ENCODE data around the gene LAIR1.
A peak's percentile ranks its signal among the peaks of the same experiment; 100 is the strongest.

The LAIR1 gene

DNA sequence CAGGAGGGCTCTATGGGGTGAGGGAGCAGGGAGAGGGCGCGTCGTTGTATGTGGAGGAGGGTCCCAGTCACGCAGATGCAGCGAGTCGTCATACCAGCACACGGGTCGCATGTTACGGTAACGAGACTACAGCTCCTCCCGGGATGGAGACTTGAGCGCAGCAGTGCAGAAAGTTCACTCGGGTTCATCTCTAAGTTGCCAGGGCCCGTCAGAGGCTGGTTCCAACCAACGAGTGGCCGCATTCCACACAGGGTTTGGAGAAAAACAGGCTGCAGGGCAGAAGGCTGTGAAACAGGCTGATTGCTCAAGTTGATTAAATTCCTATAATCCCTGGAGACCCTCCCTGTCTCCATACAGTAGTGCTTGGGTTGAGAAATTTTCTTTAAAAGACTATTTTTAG lies 28.6 kb upstream of the LAIR1 start:
- Histone ChIP-seq H3K18ac (ENCODE audit: low read length) (no peak overlapping the region), H4K8ac (ENCODE audit: low read depth, low read length) (no peak overlapping the region), H4K5ac (ENCODE audit: low read length) (no peak overlapping the region), H2BK5ac (ENCODE audit: low read length) (no peak overlapping the region), H3K4ac (ENCODE audit: low read depth, low read length) (no peak overlapping the region), H2BK15ac (replicated peaks; ENCODE audit: low read depth) (no peak overlapping the region), H3K79me1 (ENCODE audit: low read length) (no peaks in the 10 kb centered on the region), H3K36me3 (ENCODE audit: control insufficient read depth, insufficient read depth, low read length) (no peaks in the 10 kb centered on the region), H3K4me1 (ENCODE audit: control insufficient read depth, low read depth, low read length) (no peaks in the 10 kb centered on the region), H3K23ac (ENCODE audit: low read length) (no peak overlapping the region), H3K4me2 (ENCODE audit: low read length) (no peak overlapping the region), H3K79me2 (ENCODE audit: control insufficient read depth, insufficient read depth, low read length) (no peaks in the 10 kb centered on the region), H2AK5ac (ENCODE audit: low read length) (no peak overlapping the region), H3K9ac (ENCODE audit: low read length) (no peak overlapping the region), H3K27ac (ENCODE audit: low read depth, low read length) (no peak overlapping the region), H2BK120ac (ENCODE audit: low read depth, low read length) (no peak overlapping the region), H3K56ac (ENCODE audit: low read length) (no peak overlapping the region), H3K27me3 (ENCODE audit: insufficient read depth, low read length, poor library complexity) (no peaks in the 10 kb centered on the region), H3K4me3 (ENCODE audit: low read length) (no peak overlapping the region)
- no CpG with 5 or more reads among the region's 16 CpGs for WGBS (ENCODE audit: extremely low coverage, insufficient coverage, low lambda C conversion rate)
- peak; percentile 34 for DNase-seq

DNA sequence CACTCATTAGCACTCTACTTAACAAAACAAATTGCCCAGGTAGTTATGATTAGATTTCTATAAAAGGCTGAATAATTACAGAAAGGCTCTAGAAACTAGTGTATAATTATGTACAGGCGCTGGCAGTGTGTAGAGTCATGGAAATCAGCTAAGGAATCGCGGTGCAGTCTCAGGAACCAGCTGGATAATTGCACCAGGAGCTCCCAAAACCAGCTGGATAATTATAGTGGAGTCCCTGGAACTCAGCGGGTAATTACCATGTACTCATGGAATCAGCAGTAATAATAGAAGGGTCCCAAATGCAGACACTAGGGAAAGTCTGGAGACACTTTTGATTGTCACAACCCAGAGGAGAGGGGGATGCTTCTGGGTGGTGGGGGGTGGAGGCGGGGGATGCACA lies 27.4 kb upstream of the LAIR1 start:
- Histone ChIP-seq H3K79me2 (ENCODE audit: control insufficient read depth, insufficient read depth, low read length) (no peaks in the 10 kb centered on the region), H3K27ac (ENCODE audit: low read depth, low read length) (no peak overlapping the region), H2BK5ac (ENCODE audit: low read length) (no peak overlapping the region), H4K8ac (ENCODE audit: low read depth, low read length) (no peak overlapping the region), H2BK120ac (ENCODE audit: low read depth, low read length) (no peak overlapping the region), H2AK5ac (ENCODE audit: low read length) (no peak overlapping the region), H3K56ac (ENCODE audit: low read length) (no peak overlapping the region), H3K4me1 (ENCODE audit: control insufficient read depth, low read depth, low read length) (no peaks in the 10 kb centered on the region), H3K4ac (ENCODE audit: low read depth, low read length) (no peak overlapping the region), H3K36me3 (ENCODE audit: control insufficient read depth, insufficient read depth, low read length) (no peaks in the 10 kb centered on the region), H4K5ac (ENCODE audit: low read length) (no peak overlapping the region), H3K4me2 (ENCODE audit: low read length) (no peak overlapping the region), H3K18ac (ENCODE audit: low read length) (no peak overlapping the region), H3K23ac (ENCODE audit: low read length) (no peak overlapping the region), H3K9ac (ENCODE audit: low read length) (no peak overlapping the region), H3K4me3 (ENCODE audit: low read length) (no peak overlapping the region), H3K27me3 (ENCODE audit: insufficient read depth, low read length, poor library complexity) (no peaks in the 10 kb centered on the region), H3K79me1 (ENCODE audit: low read length) (no peaks in the 10 kb centered on the region), H2BK15ac (replicated peaks; ENCODE audit: low read depth) (no peak overlapping the region)
- no CpG with 5 or more reads among the region's 5 CpGs for WGBS (ENCODE audit: extremely low coverage, insufficient coverage, low lambda C conversion rate)
- DNase-seq: no peak

DNA sequence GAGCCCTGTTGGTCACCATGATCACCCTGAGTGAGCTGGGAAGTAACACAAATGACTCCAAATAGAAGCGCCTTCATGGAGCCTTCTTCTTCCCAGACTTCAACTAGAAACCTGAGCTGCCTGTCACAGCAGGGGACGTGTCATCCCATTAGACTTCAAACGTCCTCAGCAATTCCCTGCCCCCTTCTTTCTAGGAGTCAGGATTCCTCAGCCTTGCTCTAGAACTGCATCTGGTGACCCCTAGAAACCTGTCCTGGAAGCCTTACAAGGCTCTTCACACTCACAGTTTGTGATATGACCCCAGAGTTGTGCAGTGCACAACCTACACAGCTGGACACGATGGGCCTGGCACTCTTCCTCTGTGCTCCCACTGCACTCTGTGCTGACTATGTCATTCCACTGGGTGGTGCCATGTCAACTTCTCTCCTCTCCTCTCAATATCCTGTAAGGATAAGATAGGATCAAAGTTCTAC lies 26.9 kb upstream of the LAIR1 start:
- no peak overlapping the region for H3K27ac ChIP-seq (ENCODE audit: low read depth, low read length)
- no CpG with 5 or more reads among the region's 4 CpGs for WGBS (ENCODE audit: extremely low coverage, insufficient coverage, low lambda C conversion rate)
- no peak overlapping the region for H3K56ac ChIP-seq (ENCODE audit: low read length)
- no peak overlapping the region for H3K4ac ChIP-seq (ENCODE audit: low read depth, low read length)
- no peak overlapping the region for H3K4me3 ChIP-seq (ENCODE audit: low read length)
- no peak overlapping the region for H2AK5ac ChIP-seq (ENCODE audit: low read length)
- DNase-seq: peak; percentile 76
- no peak overlapping the region for H2BK15ac ChIP-seq (replicated peaks; ENCODE audit: low read depth)
- H4K5ac ChIP-seq (ENCODE audit: low read length): no peak overlapping the region
- H4K8ac ChIP-seq (ENCODE audit: low read depth, low read length): no peak overlapping the region
- no peaks in the 10 kb centered on the region for H3K79me1 ChIP-seq (ENCODE audit: low read length)
- H3K18ac ChIP-seq (ENCODE audit: low read length): no peak overlapping the region
- no peaks in the 10 kb centered on the region for H3K4me1 ChIP-seq (ENCODE audit: control insufficient read depth, low read depth, low read length)
- no peaks in the 10 kb centered on the region for H3K27me3 ChIP-seq (ENCODE audit: insufficient read depth, low read length, poor library complexity)
- no peak overlapping the region for H2BK5ac ChIP-seq (ENCODE audit: low read length)
- no peaks in the 10 kb centered on the region for H3K36me3 ChIP-seq (ENCODE audit: control insufficient read depth, insufficient read depth, low read length)
- no peak overlapping the region for H3K23ac ChIP-seq (ENCODE audit: low read length)
- no peaks in the 10 kb centered on the region for H3K79me2 ChIP-seq (ENCODE audit: control insufficient read depth, insufficient read depth, low read length)
- no peak overlapping the region for H3K4me2 ChIP-seq (ENCODE audit: low read length)
- no peak overlapping the region for H3K9ac ChIP-seq (ENCODE audit: low read length)
- no peak overlapping the region for H2BK120ac ChIP-seq (ENCODE audit: low read depth, low read length)

DNA sequence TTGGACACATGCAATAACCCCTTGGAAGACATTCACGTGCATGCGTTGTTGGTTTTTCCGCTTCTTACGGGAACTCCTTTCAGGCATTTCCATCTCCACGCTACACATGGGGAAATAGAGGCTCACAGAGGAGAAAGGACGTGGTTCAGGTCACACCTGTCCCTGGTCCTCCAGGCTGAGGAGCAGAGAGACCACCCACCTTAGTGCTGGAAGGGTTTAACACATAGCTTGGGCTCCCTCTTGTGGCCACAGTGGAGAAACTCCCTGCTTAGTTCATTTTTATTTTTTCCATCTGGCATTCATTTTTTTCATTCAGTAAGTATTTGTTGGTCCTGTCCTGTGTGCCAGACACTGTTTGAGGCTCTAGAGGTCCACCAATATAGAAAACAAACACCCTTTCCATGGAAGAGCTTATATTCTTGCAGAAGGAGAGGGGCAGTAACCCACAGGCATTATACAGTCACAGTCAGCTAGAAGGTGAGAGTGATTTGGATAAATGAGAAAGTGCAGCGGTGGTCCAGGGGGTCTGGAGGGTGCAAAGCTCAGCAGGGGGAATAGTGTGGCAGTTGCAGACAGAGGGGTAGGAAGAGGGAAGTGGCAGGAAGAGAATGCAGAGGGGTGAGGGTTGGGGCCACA lies 26.3 kb upstream of the LAIR1 start:
- Histone ChIP-seq H3K9ac (ENCODE audit: low read length) (no peak overlapping the region), H4K5ac (ENCODE audit: low read length) (no peak overlapping the region), H3K4me3 (ENCODE audit: low read length) (no peak overlapping the region), H3K23ac (ENCODE audit: low read length) (no peak overlapping the region), H3K4me2 (ENCODE audit: low read length) (no peak overlapping the region), H3K56ac (ENCODE audit: low read length) (no peak overlapping the region), H3K27ac (ENCODE audit: low read depth, low read length) (no peak overlapping the region), H3K4me1 (ENCODE audit: control insufficient read depth, low read depth, low read length) (no peaks in the 10 kb centered on the region), H3K79me1 (ENCODE audit: low read length) (no peaks in the 10 kb centered on the region), H2BK5ac (ENCODE audit: low read length) (no peak overlapping the region), H3K27me3 (ENCODE audit: insufficient read depth, low read length, poor library complexity) (no peaks in the 10 kb centered on the region), H2AK5ac (ENCODE audit: low read length) (no peak overlapping the region), H2BK120ac (ENCODE audit: low read depth, low read length) (no peak overlapping the region), H3K79me2 (ENCODE audit: control insufficient read depth, insufficient read depth, low read length) (no peaks in the 10 kb centered on the region), H3K4ac (ENCODE audit: low read depth, low read length) (no peak overlapping the region), H4K8ac (ENCODE audit: low read depth, low read length) (no peak overlapping the region), H3K36me3 (ENCODE audit: control insufficient read depth, insufficient read depth, low read length) (no peaks in the 10 kb centered on the region), H3K18ac (ENCODE audit: low read length) (no peak overlapping the region), H2BK15ac (replicated peaks; ENCODE audit: low read depth) (no peak overlapping the region)
- WGBS (ENCODE audit: extremely low coverage, insufficient coverage, low lambda C conversion rate): no CpG with 5 or more reads among the region's 7 CpGs
- DNase-seq: peak; percentile 80

DNA sequence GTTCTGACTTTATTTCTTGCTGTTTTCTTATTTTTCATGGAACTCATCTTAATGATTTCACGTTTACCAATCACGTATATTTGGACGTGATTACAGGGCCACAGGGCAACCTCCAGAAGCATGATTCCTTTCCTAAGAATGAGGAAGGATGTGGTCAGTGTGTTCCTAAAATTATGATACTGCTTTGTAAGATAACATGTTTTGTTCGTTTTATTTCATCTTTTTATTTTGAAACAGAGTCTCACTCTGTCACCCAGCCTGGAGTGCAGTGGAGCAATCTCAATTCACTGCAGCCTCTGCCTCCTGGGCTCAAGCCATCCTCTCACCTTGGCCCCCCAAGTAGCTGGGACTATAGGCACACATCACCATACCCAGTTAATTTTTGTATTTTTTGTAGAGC lies 24.8 kb upstream of the LAIR1 start:
- H3K4me3 ChIP-seq (ENCODE audit: low read length): no peak overlapping the region
- H2BK15ac ChIP-seq (replicated peaks; ENCODE audit: low read depth): no peak overlapping the region
- no peak overlapping the region for H4K5ac ChIP-seq (ENCODE audit: low read length)
- H3K79me2 ChIP-seq (ENCODE audit: control insufficient read depth, insufficient read depth, low read length): no peaks in the 10 kb centered on the region
- no peak overlapping the region for H3K56ac ChIP-seq (ENCODE audit: low read length)
- H2BK5ac ChIP-seq (ENCODE audit: low read length): no peak overlapping the region
- no peak overlapping the region for H3K4ac ChIP-seq (ENCODE audit: low read depth, low read length)
- H3K18ac ChIP-seq (ENCODE audit: low read length): no peak overlapping the region
- H3K9ac ChIP-seq (ENCODE audit: low read length): no peak overlapping the region
- no peak overlapping the region for H4K8ac ChIP-seq (ENCODE audit: low read depth, low read length)
- no peak overlapping the region for H3K4me2 ChIP-seq (ENCODE audit: low read length)
- no peaks in the 10 kb centered on the region for H3K4me1 ChIP-seq (ENCODE audit: control insufficient read depth, low read depth, low read length)
- no peaks in the 10 kb centered on the region for H3K36me3 ChIP-seq (ENCODE audit: control insufficient read depth, insufficient read depth, low read length)
- no peak overlapping the region for H3K27ac ChIP-seq (ENCODE audit: low read depth, low read length)
- no peak overlapping the region for H3K23ac ChIP-seq (ENCODE audit: low read length)
- WGBS (ENCODE audit: extremely low coverage, insufficient coverage, low lambda C conversion rate): no CpG with 5 or more reads among the region's 4 CpGs
- H2AK5ac ChIP-seq (ENCODE audit: low read length): no peak overlapping the region
- no peaks in the 10 kb centered on the region for H3K79me1 ChIP-seq (ENCODE audit: low read length)
- DNase-seq: no peak
- H2BK120ac ChIP-seq (ENCODE audit: low read depth, low read length): no peak overlapping the region
- H3K27me3 ChIP-seq (ENCODE audit: insufficient read depth, low read length, poor library complexity): no peaks in the 10 kb centered on the region

DNA sequence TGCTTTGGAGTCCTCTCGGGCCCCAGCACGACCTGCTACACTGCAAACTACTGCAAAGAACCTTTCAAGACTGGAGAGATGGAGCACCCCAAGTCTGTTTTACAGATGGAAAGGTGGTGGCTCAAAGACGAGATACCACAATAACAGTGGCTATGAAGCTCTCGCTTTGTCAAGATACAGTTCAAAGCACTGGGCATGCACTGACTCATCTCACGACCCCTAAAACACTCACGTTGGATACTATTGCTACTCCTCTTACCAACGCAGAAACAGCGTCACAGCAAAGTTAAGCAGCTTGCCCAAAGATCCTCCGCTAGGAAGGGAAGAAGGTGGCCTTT lies 24.0 kb upstream of the LAIR1 start:
- H3K27me3 ChIP-seq (ENCODE audit: insufficient read depth, low read length, poor library complexity): no peaks in the 10 kb centered on the region
- no peak overlapping the region for H4K5ac ChIP-seq (ENCODE audit: low read length)
- no peak overlapping the region for H3K9ac ChIP-seq (ENCODE audit: low read length)
- no peaks in the 10 kb centered on the region for H3K79me2 ChIP-seq (ENCODE audit: control insufficient read depth, insufficient read depth, low read length)
- H3K27ac ChIP-seq (ENCODE audit: low read depth, low read length): no peak overlapping the region
- H3K18ac ChIP-seq (ENCODE audit: low read length): no peak overlapping the region
- no peak for DNase-seq
- H3K36me3 ChIP-seq (ENCODE audit: control insufficient read depth, insufficient read depth, low read length): no peaks in the 10 kb centered on the region
- H3K4me3 ChIP-seq (ENCODE audit: low read length): no peak overlapping the region
- H4K8ac ChIP-seq (ENCODE audit: low read depth, low read length): no peak overlapping the region
- H2BK5ac ChIP-seq (ENCODE audit: low read length): no peak overlapping the region
- no peak overlapping the region for H3K23ac ChIP-seq (ENCODE audit: low read length)
- no peak overlapping the region for H3K56ac ChIP-seq (ENCODE audit: low read length)
- H3K4ac ChIP-seq (ENCODE audit: low read depth, low read length): no peak overlapping the region
- no peaks in the 10 kb centered on the region for H3K79me1 ChIP-seq (ENCODE audit: low read length)
- no peaks in the 10 kb centered on the region for H3K4me1 ChIP-seq (ENCODE audit: control insufficient read depth, low read depth, low read length)
- no peak overlapping the region for H2BK15ac ChIP-seq (replicated peaks; ENCODE audit: low read depth)
- H3K4me2 ChIP-seq (ENCODE audit: low read length): no peak overlapping the region
- H2BK120ac ChIP-seq (ENCODE audit: low read depth, low read length): no peak overlapping the region
- WGBS (ENCODE audit: extremely low coverage, insufficient coverage, low lambda C conversion rate): no CpG with 5 or more reads among the region's 9 CpGs
- H2AK5ac ChIP-seq (ENCODE audit: low read length): no peak overlapping the region

Data from mesendoderm (in vitro differentiated cells).